ENCODE data around the gene FAM234A.

DNA sequence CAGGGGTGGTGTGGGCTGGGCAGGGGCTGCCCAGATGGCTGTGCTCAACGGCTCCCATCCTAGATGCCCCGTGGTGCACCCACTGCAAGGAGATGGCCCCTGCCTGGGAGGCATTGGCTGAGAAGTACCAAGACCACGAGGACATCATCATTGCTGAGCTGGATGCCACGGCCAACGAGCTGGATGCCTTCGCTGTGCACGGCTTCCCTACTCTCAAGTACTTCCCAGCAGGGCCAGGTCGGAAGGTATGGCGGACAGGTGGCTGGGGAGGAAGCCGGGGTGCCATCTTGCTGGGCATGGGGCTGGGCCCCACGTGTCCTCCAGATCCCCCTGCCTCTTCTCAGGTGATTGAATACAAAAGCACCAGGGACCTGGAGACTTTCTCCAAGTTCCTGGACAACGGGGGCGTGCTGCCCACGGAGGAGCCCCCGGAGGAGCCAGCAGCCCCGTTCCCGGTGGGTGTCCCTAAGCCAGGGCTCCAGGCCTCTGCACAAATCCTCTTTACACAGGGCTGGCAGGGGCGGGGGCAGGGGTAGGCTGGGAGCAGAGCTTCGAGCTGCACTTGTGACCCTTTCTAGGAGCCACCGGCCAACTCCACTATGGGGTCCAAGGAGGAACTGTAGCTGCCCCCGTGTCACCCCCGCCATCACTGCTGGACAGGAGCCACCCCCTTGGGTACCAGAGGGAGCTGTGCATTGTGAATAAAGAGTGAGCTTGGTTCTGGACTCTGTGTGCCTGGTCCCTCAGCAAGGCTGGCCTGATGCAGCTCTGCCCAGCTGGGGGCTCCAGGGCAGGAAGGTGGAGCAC lies 52.1 kb downstream of the FAM234A start:
- TF ChIP-seq, protein P1, sequence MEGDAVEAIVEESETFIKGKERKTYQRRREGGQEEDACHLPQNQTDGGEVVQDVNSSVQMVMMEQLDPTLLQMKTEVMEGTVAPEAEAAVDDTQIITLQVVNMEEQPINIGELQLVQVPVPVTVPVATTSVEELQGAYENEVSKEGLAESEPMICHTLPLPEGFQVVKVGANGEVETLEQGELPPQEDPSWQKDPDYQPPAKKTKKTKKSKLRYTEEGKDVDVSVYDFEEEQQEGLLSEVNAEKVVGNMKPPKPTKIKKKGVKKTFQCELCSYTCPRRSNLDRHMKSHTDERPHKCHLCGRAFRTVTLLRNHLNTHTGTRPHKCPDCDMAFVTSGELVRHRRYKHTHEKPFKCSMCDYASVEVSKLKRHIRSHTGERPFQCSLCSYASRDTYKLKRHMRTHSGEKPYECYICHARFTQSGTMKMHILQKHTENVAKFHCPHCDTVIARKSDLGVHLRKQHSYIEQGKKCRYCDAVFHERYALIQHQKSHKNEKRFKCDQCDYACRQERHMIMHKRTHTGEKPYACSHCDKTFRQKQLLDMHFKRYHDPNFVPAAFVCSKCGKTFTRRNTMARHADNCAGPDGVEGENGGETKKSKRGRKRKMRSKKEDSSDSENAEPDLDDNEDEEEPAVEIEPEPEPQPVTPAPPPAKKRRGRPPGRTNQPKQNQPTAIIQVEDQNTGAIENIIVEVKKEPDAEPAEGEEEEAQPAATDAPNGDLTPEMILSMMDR (IDR thresholded peaks at IDR 0.05), result no peak
- TF ChIP-seq POLR2A (IDR thresholded peaks at IDR 0.05), result no peak

All from vagina (tissue), 2 donors.